Epithelial cell of esophagus (primary cell): ENCODE results near the gene MOB3B.
A peak's percentile ranks its signal among the peaks of the same experiment; 100 is the strongest.

ENCODE experiments used
- DNase-seq: peaks from one replicate; pipeline ENCODE4 v3.0.0; 2010; ENCODE audit warnings: low read depth
- H3K4me3 ChIP-seq: 2 replicates; pipeline ENCODE4 v1.5.1; 2011; ENCODE audit warnings: mild to moderate bottlenecking, low read length, control low read depth
- TF ChIP-seq, protein P1 (sequence below): IDR thresholded peaks from 2 replicates; pipeline ENCODE4 v1.5.1; 2011; ENCODE audit warnings: low read depth, mild to moderate bottlenecking, low read length, control low read depth, inconsistent platforms; ENCODE audit not compliant: insufficient read depth; ENCODE audit errors: missing control alignments

The MOB3B gene

DNA sequence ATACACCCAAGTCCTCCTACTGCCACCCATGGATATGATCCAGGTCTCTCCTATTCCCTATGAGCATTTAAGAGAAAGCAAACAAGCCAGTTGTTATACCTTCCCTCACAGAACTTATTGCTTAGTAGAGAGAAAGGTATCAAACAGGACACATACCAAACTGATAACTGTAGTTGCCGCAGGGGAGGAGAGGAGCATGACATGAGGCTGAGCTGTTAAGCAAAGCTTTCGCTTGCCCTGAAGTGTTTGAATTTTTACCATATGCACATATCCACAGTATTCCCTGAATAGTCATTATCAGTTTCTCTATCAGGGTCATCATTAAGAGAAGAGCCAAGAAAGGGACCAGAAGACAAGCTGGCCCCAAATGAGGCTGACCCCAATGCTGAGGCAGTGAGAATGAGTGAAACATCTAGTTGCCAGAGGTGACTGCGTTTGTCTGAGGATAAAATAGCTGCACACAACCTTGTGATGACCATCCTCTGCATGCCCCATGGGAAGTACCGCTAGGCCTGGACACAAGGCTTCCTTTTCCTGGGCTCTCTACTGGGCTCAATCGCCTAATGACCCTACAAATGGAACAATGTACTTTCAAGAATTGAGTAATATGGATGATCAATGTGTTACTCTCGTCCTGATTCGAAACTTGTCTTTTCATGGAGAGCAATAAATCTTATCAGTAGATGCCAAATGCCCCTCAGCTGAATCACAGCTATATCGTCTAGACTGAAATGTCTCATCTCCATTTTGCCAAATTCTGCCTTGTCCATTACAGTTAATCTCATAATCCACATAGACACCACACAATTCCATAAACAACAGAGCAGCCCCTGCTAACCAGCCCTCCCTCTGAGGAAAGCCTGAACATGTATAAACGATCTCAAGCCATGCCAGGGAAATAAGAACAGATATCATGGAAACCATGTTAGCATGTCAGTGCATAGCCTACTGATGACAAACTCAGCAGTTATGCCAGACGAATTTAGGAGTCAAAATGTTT lies 9.8 kb downstream of the MOB3B start:
- peak; percentile 97 for DNase-seq
- TF ChIP-seq, protein P1, sequence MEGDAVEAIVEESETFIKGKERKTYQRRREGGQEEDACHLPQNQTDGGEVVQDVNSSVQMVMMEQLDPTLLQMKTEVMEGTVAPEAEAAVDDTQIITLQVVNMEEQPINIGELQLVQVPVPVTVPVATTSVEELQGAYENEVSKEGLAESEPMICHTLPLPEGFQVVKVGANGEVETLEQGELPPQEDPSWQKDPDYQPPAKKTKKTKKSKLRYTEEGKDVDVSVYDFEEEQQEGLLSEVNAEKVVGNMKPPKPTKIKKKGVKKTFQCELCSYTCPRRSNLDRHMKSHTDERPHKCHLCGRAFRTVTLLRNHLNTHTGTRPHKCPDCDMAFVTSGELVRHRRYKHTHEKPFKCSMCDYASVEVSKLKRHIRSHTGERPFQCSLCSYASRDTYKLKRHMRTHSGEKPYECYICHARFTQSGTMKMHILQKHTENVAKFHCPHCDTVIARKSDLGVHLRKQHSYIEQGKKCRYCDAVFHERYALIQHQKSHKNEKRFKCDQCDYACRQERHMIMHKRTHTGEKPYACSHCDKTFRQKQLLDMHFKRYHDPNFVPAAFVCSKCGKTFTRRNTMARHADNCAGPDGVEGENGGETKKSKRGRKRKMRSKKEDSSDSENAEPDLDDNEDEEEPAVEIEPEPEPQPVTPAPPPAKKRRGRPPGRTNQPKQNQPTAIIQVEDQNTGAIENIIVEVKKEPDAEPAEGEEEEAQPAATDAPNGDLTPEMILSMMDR = no peak
- H3K4me3 ChIP-seq = no peak overlapping the region

DNA sequence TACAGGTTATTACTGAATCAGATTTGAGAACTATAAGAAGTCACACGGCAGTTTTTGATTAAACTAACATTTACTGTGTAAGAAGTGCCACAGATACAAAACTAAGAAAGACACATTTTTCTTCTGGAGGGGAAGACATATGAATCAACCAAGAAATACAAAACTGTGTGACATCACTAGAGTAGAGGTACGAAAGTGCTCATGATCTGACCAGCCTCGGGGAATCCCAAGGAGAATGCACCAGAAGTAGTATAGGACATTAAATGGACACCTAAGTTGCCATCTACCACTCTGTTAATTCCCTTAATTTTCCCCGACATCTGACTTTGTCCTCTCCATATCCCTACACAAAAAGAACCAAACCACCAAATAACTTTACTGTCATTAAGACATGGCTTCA lies 10.8 kb downstream of the MOB3B start:
- H3K4me3 ChIP-seq = no peak overlapping the region
- TF ChIP-seq, protein P1 = no peak

DNA sequence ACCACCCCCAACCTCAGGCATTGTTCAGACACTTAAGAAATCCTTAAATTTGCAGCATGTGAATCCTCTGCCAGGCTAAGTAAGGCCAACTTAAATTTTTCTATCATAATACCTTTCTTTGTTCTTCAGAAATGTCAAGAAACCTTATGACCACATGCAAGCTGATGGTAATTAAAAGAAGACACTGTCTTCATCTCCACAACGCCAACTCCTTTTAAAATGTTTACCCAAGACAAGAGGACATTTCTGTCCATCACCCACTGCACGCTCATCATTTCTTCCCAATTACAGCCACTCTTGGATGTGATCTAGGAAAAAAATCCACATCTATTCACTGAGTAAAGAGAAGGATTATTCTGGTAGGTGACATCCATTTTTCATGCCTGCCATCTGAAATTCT lies 11.6 kb downstream of the MOB3B start:
- H3K4me3 ChIP-seq = no peak overlapping the region
- DNase-seq = no peak
- TF ChIP-seq, protein P1 = no peak

More for the DNA sequence above, 10.8 kb downstream of the MOB3B start:
- no peak for DNase-seq

DNA sequence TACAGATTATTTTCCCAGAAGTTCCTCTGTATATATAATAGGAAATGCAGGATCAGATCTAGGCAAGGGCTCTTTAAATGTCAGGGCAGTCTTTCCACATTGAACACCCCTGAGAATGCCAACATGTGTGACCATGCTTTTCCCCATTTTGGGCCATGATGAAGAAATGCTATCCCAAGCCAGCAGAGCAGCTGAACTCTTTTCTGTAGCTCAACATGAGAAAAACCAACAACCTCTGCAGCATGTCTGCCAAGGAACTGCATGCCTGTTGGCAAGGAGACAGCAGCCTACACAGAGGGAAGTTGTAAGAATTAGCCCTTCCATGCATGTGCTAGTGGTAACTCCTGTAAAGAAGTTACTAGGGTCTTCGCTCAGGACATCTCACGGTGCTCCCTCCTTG lies 15.1 kb downstream of the MOB3B start:
- no peak overlapping the region for H3K4me3 ChIP-seq
- DNase-seq = no peak
- TF ChIP-seq, protein P1 = no peak

DNA sequence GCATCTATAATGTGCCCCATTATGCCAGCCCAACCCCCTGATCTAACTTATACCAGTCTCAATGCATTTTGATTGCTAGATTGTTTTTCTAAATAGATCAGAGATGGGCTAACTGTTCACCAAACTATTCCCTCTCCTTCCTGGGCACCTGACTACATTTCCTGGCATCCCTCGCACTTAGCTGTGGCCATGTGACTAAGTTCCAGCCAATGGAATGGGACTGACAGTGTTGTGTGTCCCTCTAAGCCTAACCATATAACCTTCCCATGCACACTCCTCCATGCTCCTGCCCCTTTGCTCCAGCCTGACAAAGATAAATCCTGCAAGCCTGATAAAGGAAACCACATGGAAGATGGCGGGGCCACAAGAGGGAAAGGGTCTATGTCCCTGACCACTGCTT lies 17.8 kb downstream of the MOB3B start:
- no peak for DNase-seq
- no peak overlapping the region for H3K4me3 ChIP-seq
- TF ChIP-seq, protein P1 = no peak

DNA sequence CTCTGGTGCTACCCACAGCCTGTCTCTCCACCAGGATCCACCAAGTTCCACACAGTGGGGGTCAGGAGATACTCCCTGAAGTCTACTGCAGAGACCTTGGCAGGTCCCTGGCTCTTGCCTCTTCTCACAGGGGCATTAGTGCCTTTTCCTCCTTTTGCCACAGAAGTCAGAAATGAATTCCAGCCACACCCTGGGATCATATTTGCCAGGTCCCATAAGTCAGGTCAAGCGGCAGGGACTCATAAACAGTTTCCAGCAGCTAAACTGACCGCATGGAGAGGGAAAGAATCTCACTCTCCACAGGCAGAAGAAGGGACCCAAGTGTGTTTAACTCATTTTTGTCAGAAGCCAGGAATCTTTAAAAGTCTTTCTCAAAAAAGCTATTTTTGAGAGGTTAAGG lies 18.8 kb downstream of the MOB3B start:
- TF ChIP-seq, protein P1 = no peak
- no peak overlapping the region for H3K4me3 ChIP-seq
- DNase-seq = no peak
